Omental fat pad (tissue), 4 donors: ENCODE results near the gene FGF4. TPM values are rescaled to one million over a fixed set of nuclear protein-coding genes. Genes with fewer than 3 reads are reported as not detected.

Experiments used
- ATAC-seq: fragments of 150-250 bp; one replicate; pipeline ENCODE4 v1.9.1; 2016; ENCODE audit warnings: mild to moderate bottlenecking, moderate library complexity; ENCODE audit not compliant: low FRiP score
- DNase-seq: peaks from one replicate; pipeline ENCODE4 v3.0.0-alpha.2; 2019; ENCODE audit warnings: low spot score
- CTCF ChIP-seq, 3 donors: fragments of 450-650 bp; IDR thresholded peaks; one replicate each; pipeline ENCODE4 v1.5.1; 2016 to 2017; ENCODE audit warnings: antibody characterized with exemption in 3 of 3, mild to moderate bottlenecking in 3 of 3, moderate library complexity in 2 of 3
- total RNA-seq, 4 donors: library from RNA; depleted of rRNA; stranded (reverse); fragments of >200 nt; gene quantifications; one replicate each; pipeline ENCODE4 v1.1.0, GENCODE V29; 2016

The FGF4 gene
- total RNA-seq, 4 donors from 2014 or later, result not detected

GRCh38 chr11:69800278-69800677 is 25.1 kb upstream of the FGF4 start:
- no peak for TF ChIP-seq CTCF (IDR thresholded peaks at IDR 0.05)
- no peak for ATAC-seq
- no peak for DNase-seq

GRCh38 chr11:69799582-69799981 is 24.4 kb upstream of the FGF4 start:
- DNase-seq (no peak), ATAC-seq (no peak)
- TF ChIP-seq CTCF (IDR thresholded peaks at IDR 0.05), result no peak

DNA sequence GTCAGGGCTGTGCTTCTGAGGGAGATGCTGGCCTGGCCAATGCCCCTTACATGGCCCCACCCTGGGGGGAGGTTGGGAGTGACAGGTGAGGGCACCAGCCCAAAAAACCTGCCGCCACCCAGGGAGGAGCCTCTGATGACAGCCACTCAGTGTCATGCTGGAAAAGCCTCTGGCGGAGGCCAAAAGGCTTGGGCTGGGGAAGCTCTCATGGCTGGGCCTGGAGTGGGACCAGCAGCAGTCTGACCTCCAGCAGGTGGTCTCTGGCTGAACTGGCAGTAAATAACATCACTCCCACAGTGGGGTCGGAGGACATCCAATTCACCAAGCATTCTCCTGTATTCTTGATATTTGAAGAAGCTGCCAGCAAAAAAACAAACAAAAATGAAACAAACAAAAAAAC is 24.0 kb upstream of the FGF4 start:
- no peak for ATAC-seq
- TF ChIP-seq CTCF (IDR thresholded peaks at IDR 0.05), result no peak
- DNase-seq, result no peak

GRCh38 chr11:69797737-69798528 is 22.8 kb upstream of the FGF4 start:
- no peak for TF ChIP-seq CTCF (IDR thresholded peaks at IDR 0.05)
- DNase-seq (no peak), ATAC-seq (no peak)

GRCh38 chr11:69797156-69797555 is 22.0 kb upstream of the FGF4 start:
- DNase-seq (no peak), ATAC-seq (peak; percentile 45)
- no peak for TF ChIP-seq CTCF (IDR thresholded peaks at IDR 0.05)

DNA sequence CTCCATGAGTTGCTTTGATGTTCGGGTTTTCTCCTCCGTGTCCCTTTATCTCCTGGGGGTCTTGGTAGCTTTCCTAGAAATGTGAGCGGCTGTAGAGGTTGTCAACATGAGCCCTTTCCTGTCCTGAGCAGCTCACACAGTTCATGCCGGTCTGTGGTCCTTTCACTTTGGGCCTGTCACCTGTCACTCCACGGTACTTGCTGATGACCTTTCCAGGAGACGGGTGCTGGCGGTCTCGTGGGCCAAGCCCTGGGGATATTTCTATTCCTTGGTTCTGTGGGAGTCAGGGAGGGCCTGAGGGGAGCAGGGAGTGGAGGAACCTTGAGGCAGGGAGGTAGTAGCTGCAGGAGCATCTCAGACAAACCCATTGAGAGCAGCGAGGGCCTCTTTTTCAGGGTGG is 20.9 kb upstream of the FGF4 start:
- TF ChIP-seq CTCF (IDR thresholded peaks at IDR 0.05), result no peak

More for the DNA sequence above, 20.9 kb upstream of the FGF4 start:
- DNase-seq (no peak), ATAC-seq (no peak)
